Esophagus muscularis mucosa (tissue), 4 donors: ENCODE results near the gene ARL16. TPM values are rescaled to one million over a fixed set of nuclear protein-coding genes. Genes with fewer than 3 reads are reported as not detected.

Experiments
- DNase-seq: peaks from one replicate; pipeline ENCODE4 v3.0.0-alpha.2; 2017; ENCODE audit errors: extremely low spot score
- H3K27ac ChIP-seq, 4 donors: fragments of 200-600 bp; sonication (generic); replicated peaks in 1 of 4; 1 replicate in 3 of 4; 2 replicates in 1 of 4; pipeline ENCODE4 v1.5.1; 2016 to 2019; ENCODE audit warnings: mild to moderate bottlenecking in 1 of 4
- H3K27me3 ChIP-seq, 4 donors: fragments of 200-600 bp; sonication (generic); one replicate each; pipeline versions ENCODE4 v1.5.1 to v1.6.0; 2016 to 2019
- H3K36me3 ChIP-seq, 4 donors: fragments of 200-600 bp; sonication (generic); one replicate each; pipeline ENCODE4 v1.5.1; 2016 to 2019
- H3K4me1 ChIP-seq, 4 donors: fragments of 200-600 bp; sonication (generic); one replicate each; pipeline ENCODE4 v1.5.1; 2016 to 2019
- H3K4me3 ChIP-seq, 4 donors: fragments of 200-600 bp; sonication (generic); 1 replicate in 2 of 4; 2 replicates in 2 of 4; pipeline ENCODE4 v1.5.1; 2016 to 2019; ENCODE audit warnings: mild to moderate bottlenecking in 4 of 4, moderate library complexity in 1 of 4
- H3K9me3 ChIP-seq, 4 donors: fragments of 200-600 bp; sonication (generic); 1 replicate in 3 of 4; 2 replicates in 1 of 4; pipeline ENCODE4 v1.5.1; 2016 to 2019
- EP300 ChIP-seq: sonication (generic); formaldehyde crosslinking; IDR thresholded peaks from one replicate; pipeline ENCODE4 v1.6.1; 2017; ENCODE audit warnings: antibody characterized with exemption
- POLR2A ChIP-seq: fragments of 450-650 bp; IDR thresholded peaks from one replicate; pipeline ENCODE4 v1.6.1; 2017; ENCODE audit warnings: antibody characterized with exemption, moderate library complexity, mild to moderate bottlenecking, low read depth
- POLR2AphosphoS5 ChIP-seq, 2 donors: sonication (generic); formaldehyde crosslinking; IDR thresholded peaks; one replicate each; pipeline ENCODE4 v1.6.1; 2017; ENCODE audit warnings: antibody characterized with exemption in 2 of 2
- WGBS: methylation state at CpG from one replicate; pipeline ENCODE4 v1.1.5; 2018; 5-methylcytosine and 5-hydroxymethylcytosine counted together
- intact Hi-C: fragments of 100-400 bp; cut with DNase I; formaldehyde crosslinking; loops from one replicate; pipeline ENCODE4 v1.15.1; 2023
- total RNA-seq, 4 donors: library from RNA; depleted of rRNA; stranded (reverse); fragments of >200 nt; gene quantifications; one replicate each; pipeline versions ENCODE4 v1.1.0 to v1.2.1, GENCODE V29; 2016
- TF ChIP-seq, protein P1 (sequence below), 3 experiments: fragments of 200-600 bp in 2 of 3; fragments of 450-650 bp in 1 of 3; sonication (generic) in 2 of 3; IDR thresholded peaks; one replicate each; pipeline ENCODE4 v1.5.1; 2017 to 2019; ENCODE audit warnings: antibody characterized with exemption in 3 of 3, mild to moderate bottlenecking in 2 of 3, moderate library complexity in 1 of 3

Gene ARL16
- total RNA-seq, 4 donors from 2014 or later, result 23.7 to 38.3 (median 27.3) TPM

DNA sequence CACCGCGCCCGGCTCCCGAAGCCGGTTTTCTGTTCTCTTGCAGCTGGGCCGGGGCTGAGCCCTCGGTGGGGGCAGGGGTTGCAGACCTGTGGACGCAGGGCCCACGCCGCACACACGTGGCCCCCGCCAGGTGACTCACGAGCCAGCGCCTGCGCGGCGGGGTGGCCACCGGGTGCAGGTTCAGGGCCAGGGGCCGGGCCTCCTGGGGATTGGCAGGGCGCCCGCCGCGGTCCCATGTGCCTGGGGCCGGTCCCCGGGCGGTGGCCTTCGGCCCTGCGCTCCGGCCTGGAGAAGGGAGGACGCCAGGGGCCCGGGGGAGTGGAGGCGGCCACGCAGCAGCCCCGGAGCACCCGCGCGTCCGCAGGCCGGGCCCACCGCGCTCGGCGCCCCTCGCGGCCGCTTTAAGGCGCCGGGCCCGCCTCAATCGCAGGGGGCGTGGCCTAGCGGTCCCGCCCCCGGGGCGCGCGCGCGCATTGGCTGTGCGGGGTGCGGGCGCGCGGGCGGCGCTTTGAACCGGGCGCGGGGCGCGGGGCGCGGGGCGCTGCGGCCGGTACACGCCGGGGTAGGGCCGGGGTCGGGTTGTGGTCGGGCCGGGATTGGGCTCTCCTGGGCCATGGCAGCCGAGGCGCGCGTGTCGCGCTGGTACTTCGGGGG is 28.3 kb upstream of the ARL16 start, which contains the start of gene SLC25A10:
Gene SLC25A10 (plus strand): TSS at position 471 of the 654 bp plus-strand sequence. CDS start 143 bp downstream, at position 614.
- Histone ChIP-seq H3K4me3 (peak within 1 kb of the TSS; percentile 90 to 92 (median 92)), H3K9me3 (no peaks in the 10 kb centered on the region), H3K4me1 (peaks cover 25 to 41% (median 39%) of the 10 kb centered on the region in 4 donors), H3K27ac (peak within 1 kb of the TSS; percentile 67 to 75 (median 72)), H3K36me3 (peaks cover 9 to 22% (median 13%) of the 10 kb centered on the region in 4 donors), H3K27me3 (peaks cover 0 to 6% (median 0%) of the 10 kb centered on the region in 4 donors)
- DNase-seq, result no peak
- intact Hi-C loops, result no loop called here
- 0% methylated on average over 20 of the region's 89 CpGs for WGBS
- no peak for TF ChIP-seq EP300
- TF ChIP-seq POLR2AphosphoS5 (IDR thresholded peaks at IDR 0.05), result peak; percentile 28 to 56
- no peak for TF ChIP-seq POLR2A
- TF ChIP-seq, protein P1, sequence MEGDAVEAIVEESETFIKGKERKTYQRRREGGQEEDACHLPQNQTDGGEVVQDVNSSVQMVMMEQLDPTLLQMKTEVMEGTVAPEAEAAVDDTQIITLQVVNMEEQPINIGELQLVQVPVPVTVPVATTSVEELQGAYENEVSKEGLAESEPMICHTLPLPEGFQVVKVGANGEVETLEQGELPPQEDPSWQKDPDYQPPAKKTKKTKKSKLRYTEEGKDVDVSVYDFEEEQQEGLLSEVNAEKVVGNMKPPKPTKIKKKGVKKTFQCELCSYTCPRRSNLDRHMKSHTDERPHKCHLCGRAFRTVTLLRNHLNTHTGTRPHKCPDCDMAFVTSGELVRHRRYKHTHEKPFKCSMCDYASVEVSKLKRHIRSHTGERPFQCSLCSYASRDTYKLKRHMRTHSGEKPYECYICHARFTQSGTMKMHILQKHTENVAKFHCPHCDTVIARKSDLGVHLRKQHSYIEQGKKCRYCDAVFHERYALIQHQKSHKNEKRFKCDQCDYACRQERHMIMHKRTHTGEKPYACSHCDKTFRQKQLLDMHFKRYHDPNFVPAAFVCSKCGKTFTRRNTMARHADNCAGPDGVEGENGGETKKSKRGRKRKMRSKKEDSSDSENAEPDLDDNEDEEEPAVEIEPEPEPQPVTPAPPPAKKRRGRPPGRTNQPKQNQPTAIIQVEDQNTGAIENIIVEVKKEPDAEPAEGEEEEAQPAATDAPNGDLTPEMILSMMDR (IDR thresholded peaks at IDR 0.05), result peak in 2 of 3 experiments; percentile 15 to 19

DNA sequence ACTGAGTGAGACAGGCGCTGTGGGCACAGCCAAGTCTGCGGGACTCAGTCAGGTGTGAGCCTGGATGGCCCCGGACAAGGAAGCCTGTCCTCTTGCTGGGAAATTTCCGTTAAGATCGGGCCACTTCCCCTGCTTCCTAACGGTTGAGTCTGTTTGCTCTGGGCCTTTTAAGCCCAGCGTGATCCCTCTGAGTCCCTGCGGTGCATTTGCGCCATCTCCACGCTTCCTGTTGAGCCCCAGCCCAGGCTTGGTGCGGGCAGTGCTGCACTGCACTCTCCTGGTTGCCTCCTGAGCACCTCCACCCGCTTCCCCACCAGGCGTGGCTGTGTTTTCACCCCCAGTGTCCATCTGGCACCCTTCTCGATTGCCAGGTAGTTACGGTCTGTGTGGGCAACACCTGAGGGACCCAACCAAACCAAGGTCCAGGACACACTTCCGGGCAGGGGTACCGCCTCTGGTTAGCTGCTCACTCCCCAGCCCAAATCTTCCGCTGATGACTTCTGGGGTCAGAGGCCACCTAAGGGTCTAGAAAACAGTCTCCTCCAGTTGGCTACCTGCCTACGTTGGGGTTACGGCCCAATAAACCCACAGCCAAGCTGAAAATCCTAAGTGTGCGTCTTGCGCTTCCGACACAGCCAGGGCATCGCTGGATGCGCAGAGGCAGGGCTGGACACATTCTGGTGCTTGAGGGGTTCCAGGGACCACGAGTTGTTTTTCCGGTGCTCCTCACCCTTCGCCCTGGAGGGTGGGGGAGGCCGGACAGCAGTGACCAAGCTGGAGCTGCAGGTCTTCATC is 27.1 kb upstream of the ARL16 start:
- Histone ChIP-seq H3K4me3 (peak overlapping the region; percentile 90 to 92 (median 92)), H3K4me1 (peaks cover 25 to 41% (median 39%) of the 10 kb centered on the region in 4 donors)
- intact Hi-C loops, result no loop called here

DNA sequence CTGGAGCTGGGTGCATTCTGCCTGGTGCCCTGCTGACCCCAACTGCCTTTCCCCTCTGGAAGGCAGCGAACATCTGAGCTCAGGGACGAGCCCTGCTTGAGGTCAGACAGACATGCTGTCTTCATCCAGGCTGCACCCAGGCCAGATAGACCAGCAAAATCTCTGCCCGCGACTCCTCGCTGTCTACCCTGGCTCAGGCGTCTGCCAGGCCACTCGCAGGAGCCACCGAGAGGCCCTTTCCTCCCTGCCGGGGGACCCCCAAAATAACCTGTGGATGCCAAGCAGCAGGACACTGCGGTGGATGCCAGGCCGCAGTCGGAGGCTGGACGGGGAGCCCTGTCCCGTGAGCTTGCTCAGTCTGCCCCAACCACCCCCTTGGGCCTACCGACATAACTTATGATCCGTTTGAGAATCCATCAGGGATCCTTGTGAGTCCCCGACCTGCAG is 25.2 kb upstream of the ARL16 start:
- DNase-seq, result no peak
- Histone ChIP-seq H3K4me1 (peaks cover 35 to 47% (median 44%) of the 10 kb centered on the region in 4 donors), H3K36me3 (peaks cover 9 to 40% (median 36%) of the 10 kb centered on the region in 4 donors), H3K27me3 (peaks cover 0 to 6% (median 0%) of the 10 kb centered on the region in 4 donors), H3K9me3 (no peaks in the 10 kb centered on the region), H3K4me3 (no peak overlapping the region), H3K27ac (no peak overlapping the region)
- intact Hi-C loops, result no loop called here
- WGBS, result 88% methylated on average over 12 of the region's 17 CpGs
- TF ChIP-seq, protein P1 (IDR thresholded peaks at IDR 0.05), result no peak
- TF ChIP-seq POLR2A (no peak), POLR2AphosphoS5 (IDR thresholded peaks at IDR 0.05) (no peak), EP300 (no peak)

More for the DNA sequence above, 27.1 kb upstream of the ARL16 start:
- H3K27me3 ChIP-seq, result peaks cover 0 to 6% (median 0%) of the 10 kb centered on the region in 4 donors
- WGBS, result 19% methylated on average over 18 of the region's 29 CpGs
- H3K27ac ChIP-seq, result no peak overlapping the region
- no peak for TF ChIP-seq POLR2AphosphoS5 (IDR thresholded peaks at IDR 0.05)
- TF ChIP-seq, protein P1 (IDR thresholded peaks at IDR 0.05), result no peak
- DNase-seq, result no peak
- no peaks in the 10 kb centered on the region for H3K9me3 ChIP-seq
- peaks cover 9 to 27% (median 24%) of the 10 kb centered on the region in 4 donors for H3K36me3 ChIP-seq

DNA sequence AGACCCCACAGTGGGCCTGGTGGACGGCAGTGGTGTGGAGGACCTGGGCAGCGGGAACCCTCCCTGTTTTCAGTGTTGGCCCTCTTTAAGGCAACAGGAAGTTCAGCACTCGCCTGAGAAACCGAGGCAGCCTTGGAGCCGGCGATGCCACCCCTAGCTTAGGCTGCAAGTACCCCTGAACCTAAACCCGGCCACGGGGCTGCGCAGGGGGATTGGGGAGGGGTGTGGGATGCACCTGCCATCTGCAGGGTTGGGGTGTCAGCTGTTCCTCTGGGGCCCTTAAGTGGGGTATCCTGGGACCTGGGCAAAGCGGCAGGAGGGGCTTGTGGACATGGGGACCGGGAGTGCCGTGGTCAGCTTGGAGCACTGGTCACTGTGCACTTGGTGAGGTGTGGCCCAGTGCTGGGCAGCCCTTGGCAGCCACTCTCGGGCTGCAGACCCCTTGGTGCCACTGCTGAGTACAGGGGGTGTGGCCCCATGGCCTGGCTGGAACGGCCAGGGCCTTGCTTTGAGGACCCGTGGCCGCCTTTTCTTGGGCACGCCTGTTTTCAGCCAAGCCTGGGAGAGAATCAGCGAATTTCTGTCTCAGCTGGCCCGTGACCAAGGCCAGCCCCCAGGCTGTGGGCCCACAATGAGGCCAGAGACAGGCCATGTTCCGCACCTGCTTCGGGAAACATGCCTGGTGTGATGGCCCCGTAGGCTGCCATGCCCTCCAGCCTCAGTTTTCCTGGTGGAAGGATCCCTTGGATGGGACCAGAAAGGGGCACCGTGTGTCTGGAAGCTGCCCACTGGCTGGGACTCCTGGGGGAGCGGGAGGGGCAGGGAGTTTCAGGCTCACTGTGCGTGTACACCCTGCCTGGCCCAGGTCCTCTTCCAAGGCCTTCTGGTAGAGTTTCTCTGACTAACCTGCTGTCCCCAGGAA is 24.4 kb upstream of the ARL16 start:
- TF ChIP-seq, protein P1 (IDR thresholded peaks at IDR 0.05), result no peak
- TF ChIP-seq POLR2A (no peak), POLR2AphosphoS5 (IDR thresholded peaks at IDR 0.05) (no peak), EP300 (no peak)
- WGBS, result 89% methylated on average over 15 of the region's 25 CpGs
- Histone ChIP-seq H3K9me3 (no peaks in the 10 kb centered on the region), H3K27ac (no peak overlapping the region), H3K27me3 (peaks cover 0 to 6% (median 0%) of the 10 kb centered on the region in 4 donors), H3K4me1 (peaks cover 32 to 42% (median 38%) of the 10 kb centered on the region in 4 donors), H3K4me3 (no peak overlapping the region), H3K36me3 (peaks cover 9 to 40% (median 36%) of the 10 kb centered on the region in 4 donors)
- no peak for DNase-seq
- intact Hi-C loops, result no loop called here
